ENCODE measurements around the gene DENND5A. TPM values are rescaled to one million over a fixed set of nuclear protein-coding genes. Genes with fewer than 3 reads are reported as not detected.
"Not testable (repeated sequence)": the region's sequence is repeated elsewhere in the genome, so short reads cannot be mapped to it uniquely, and the experiment has no call there.

Gene DENND5A
- total and polyA plus RNA-seq, 8 donors = 65.7 to 106 (median 96.7) TPM

DNA sequence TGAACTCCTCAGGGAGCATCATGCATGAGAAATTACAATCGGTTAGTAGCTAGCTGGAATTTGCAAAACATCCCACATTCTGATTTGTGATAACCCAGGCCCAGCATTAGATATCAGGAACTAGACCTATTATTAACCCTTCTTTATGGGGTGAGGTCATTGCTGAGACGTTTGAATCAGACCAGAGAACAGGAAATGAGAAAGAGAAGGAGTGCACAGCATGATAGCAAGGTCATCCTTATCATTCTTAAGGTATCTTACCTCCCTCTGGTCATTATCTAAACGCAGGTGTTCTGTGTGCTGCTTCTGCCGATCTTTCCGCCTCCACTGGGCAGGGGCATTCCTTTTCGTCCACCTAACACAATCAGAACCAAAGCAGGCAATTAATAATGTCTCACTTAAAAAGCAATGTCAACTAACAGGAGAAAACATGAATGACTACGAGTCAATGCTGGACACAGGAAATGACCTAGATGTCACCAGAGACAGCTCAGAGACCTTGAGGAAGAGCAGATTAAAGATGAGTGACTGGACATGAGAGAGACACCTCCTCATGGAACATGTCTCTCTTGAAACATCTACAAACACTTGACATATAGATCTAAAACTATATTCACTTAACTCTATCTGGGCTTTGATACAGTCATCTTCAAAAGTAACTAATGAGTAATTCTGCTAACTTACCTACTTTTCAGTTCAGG, 95.4 kb downstream of the DENND5A start:
- H3K27me3 ChIP-seq = no peaks in the 10 kb centered on the region
- H3K4me1 ChIP-seq = no peaks in the 10 kb centered on the region
- H3K36me3 ChIP-seq = peaks cover 0 to 82% of the 10 kb centered on the region in 2 donors
- H3K27ac ChIP-seq = no peak overlapping the region
- ATAC-seq = no peak
- DNase-seq = no peak
- no peaks in the 10 kb centered on the region for H3K9me3 ChIP-seq
- no peak overlapping the region for H3K4me3 ChIP-seq
- intact Hi-C loops (cut with DNase I) = loop anchor here in 1 of 2 donors (10.0 kb wide), 2 partner anchors 95 to 335 kb away; partner anchors contain the start of gene DENND5A
- TF ChIP-seq, protein P1, sequence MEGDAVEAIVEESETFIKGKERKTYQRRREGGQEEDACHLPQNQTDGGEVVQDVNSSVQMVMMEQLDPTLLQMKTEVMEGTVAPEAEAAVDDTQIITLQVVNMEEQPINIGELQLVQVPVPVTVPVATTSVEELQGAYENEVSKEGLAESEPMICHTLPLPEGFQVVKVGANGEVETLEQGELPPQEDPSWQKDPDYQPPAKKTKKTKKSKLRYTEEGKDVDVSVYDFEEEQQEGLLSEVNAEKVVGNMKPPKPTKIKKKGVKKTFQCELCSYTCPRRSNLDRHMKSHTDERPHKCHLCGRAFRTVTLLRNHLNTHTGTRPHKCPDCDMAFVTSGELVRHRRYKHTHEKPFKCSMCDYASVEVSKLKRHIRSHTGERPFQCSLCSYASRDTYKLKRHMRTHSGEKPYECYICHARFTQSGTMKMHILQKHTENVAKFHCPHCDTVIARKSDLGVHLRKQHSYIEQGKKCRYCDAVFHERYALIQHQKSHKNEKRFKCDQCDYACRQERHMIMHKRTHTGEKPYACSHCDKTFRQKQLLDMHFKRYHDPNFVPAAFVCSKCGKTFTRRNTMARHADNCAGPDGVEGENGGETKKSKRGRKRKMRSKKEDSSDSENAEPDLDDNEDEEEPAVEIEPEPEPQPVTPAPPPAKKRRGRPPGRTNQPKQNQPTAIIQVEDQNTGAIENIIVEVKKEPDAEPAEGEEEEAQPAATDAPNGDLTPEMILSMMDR (IDR thresholded peaks at IDR 0.05) = no peak

DNA sequence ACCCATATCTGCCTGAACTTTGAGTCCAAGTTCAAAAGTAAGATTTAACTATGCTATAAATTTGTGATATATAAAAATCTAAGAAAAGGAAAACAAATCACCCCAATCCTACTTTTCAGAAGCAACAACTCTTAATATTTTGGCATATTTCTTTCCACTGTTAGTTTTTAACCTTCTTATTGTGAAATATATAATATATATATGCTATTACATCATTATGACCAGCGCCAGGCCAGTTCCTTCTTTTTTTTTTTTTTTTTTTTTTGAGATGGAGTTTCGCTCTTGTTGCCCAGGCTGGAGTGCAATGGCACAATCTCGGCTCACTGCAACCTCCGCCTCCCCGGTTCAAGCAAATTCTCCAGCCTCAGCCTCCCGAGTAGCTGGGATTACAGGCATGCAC, 103.2 kb downstream of the DENND5A start:
- H3K4me1 ChIP-seq = peaks cover 0 to 34% of the 10 kb centered on the region in 2 donors
- DNase-seq, H3K27ac ChIP-seq, H3K9me3 ChIP-seq, H3K4me3 ChIP-seq, ATAC-seq, H3K27me3 ChIP-seq: not testable (repeated sequence)
- H3K36me3 ChIP-seq = peaks cover 0 to 74% of the 10 kb centered on the region in 2 donors
- intact Hi-C loops (cut with DNase I) = loop anchor here in 1 of 2 donors (10.0 kb wide), 1 partner anchor 343 kb away; no protein-coding TSS in a partner anchor

DNA sequence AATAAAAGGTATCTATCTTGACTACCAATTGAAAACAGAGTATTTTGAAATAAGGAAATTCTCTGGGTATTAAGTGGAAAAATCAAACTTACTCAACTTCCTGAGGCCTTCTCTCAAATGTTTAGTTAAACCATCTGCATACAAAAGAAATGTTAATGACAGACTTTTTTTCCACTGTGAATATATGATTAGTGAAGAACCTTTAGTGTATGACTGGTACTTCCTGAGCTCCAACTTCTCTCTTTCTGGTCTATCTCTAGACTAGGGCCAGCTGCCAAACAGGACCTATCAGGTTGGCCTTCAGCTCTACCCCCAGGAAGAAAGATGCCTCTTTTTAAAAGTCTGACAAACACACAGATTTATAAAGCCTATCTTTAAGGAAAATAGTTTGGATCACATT, 105.0 kb downstream of the DENND5A start:
- TF ChIP-seq, protein P1 (IDR thresholded peaks at IDR 0.05) = no peak
- H3K4me3 ChIP-seq = no peak overlapping the region
- ATAC-seq (peak; percentile 39), DNase-seq (no peak)
- peak overlapping the region; percentile 10 to 61 for H3K27ac ChIP-seq
- no peaks in the 10 kb centered on the region for H3K27me3 ChIP-seq
- no peaks in the 10 kb centered on the region for H3K9me3 ChIP-seq
- intact Hi-C loops (cut with DNase I) = loop anchor here in 1 of 2 donors (10.0 kb wide), 1 partner anchor 345 kb away; no protein-coding TSS in a partner anchor
- H3K36me3 ChIP-seq = peaks cover 0 to 72% of the 10 kb centered on the region in 2 donors
- peaks cover 0 to 34% of the 10 kb centered on the region in 2 donors for H3K4me1 ChIP-seq

DNA sequence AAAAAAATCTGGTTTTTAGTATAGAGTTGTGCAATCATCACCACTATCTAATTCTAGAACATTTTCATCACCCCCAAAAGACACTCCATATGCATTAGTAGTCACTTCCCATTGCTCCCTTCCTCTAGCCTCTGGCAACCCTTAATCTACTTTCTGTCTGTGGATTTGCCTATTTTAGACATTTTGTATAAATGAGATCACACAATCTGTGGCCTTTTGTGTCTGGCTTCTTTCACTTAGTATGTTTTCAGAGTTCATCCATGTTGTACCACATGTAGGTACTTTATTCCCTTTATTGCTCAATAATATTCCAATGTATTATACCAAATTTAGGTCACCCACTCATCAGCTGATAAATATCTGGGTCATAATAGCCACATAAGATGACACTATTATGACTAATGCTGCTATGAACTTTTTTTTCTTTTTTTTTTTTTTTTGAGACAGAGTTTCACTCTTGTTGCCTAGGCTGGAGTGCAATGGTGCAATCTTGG, 106.2 kb downstream of the DENND5A start:
- intact Hi-C loops (cut with DNase I) = no loop called here
- no peaks in the 10 kb centered on the region for H3K27me3 ChIP-seq
- H3K27ac ChIP-seq = peak overlapping the region in 1 of 2 donors; percentile 61
- H3K36me3 ChIP-seq = peaks cover 0 to 70% of the 10 kb centered on the region in 2 donors
- ATAC-seq (peak; percentile 50), DNase-seq (no peak)
- no peak overlapping the region for H3K4me3 ChIP-seq
- no peaks in the 10 kb centered on the region for H3K9me3 ChIP-seq
- peaks cover 0 to 34% of the 10 kb centered on the region in 2 donors for H3K4me1 ChIP-seq
- TF ChIP-seq, protein P1 (IDR thresholded peaks at IDR 0.05) = no peak

DNA sequence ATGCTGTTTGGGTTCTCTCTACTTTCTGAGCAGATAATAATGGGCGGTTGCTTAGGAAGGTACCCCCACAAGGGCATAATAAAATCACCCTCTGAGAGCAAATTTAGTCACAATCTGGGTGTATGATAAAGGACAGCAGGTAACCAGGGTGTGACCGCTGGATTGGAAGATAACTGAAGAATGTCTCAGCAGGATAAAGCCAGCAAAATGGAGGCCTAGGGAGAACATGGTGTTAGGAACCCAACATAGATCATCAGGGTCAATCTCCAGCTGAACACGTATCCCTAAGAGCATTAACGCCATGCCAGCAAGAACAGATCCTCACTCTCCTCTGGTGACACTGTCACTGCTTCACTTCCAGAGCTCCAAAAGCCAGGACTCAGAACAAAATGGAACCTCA, 109.2 kb downstream of the DENND5A start:
- Histone ChIP-seq H3K4me3 (no peak overlapping the region), H3K27me3 (no peaks in the 10 kb centered on the region), H3K36me3 (peaks cover 0 to 82% of the 10 kb centered on the region in 2 donors), H3K4me1 (peaks cover 0 to 24% of the 10 kb centered on the region in 2 donors), H3K27ac (no peak overlapping the region), H3K9me3 (no peaks in the 10 kb centered on the region)
- DNase-seq (no peak), ATAC-seq (no peak)
- intact Hi-C loops (cut with DNase I) = no loop called here
- TF ChIP-seq, protein P1 (IDR thresholded peaks at IDR 0.05) = no peak
